Stimulated activated CD4-positive, alpha-beta T cell treated with anti-CD3 and anti-CD28 coated beads, Interleukin-12 subunit alpha, Interleukin-12 subunit beta, amount 100 ng/mL, for 4 hours (primary cell): ENCODE measurements around the gene LGR6.
"Not testable (repeated sequence)": the region's sequence is repeated elsewhere in the genome, so short reads cannot be mapped to it uniquely, and the experiment has no call there.

Experiments
- DNase-seq: peaks from one replicate; pipeline ENCODE4 v3.0.0-alpha.2; 2020

LGR6 gene, protein sequence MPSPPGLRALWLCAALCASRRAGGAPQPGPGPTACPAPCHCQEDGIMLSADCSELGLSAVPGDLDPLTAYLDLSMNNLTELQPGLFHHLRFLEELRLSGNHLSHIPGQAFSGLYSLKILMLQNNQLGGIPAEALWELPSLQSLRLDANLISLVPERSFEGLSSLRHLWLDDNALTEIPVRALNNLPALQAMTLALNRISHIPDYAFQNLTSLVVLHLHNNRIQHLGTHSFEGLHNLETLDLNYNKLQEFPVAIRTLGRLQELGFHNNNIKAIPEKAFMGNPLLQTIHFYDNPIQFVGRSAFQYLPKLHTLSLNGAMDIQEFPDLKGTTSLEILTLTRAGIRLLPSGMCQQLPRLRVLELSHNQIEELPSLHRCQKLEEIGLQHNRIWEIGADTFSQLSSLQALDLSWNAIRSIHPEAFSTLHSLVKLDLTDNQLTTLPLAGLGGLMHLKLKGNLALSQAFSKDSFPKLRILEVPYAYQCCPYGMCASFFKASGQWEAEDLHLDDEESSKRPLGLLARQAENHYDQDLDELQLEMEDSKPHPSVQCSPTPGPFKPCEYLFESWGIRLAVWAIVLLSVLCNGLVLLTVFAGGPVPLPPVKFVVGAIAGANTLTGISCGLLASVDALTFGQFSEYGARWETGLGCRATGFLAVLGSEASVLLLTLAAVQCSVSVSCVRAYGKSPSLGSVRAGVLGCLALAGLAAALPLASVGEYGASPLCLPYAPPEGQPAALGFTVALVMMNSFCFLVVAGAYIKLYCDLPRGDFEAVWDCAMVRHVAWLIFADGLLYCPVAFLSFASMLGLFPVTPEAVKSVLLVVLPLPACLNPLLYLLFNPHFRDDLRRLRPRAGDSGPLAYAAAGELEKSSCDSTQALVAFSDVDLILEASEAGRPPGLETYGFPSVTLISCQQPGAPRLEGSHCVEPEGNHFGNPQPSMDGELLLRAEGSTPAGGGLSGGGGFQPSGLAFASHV

DNA sequence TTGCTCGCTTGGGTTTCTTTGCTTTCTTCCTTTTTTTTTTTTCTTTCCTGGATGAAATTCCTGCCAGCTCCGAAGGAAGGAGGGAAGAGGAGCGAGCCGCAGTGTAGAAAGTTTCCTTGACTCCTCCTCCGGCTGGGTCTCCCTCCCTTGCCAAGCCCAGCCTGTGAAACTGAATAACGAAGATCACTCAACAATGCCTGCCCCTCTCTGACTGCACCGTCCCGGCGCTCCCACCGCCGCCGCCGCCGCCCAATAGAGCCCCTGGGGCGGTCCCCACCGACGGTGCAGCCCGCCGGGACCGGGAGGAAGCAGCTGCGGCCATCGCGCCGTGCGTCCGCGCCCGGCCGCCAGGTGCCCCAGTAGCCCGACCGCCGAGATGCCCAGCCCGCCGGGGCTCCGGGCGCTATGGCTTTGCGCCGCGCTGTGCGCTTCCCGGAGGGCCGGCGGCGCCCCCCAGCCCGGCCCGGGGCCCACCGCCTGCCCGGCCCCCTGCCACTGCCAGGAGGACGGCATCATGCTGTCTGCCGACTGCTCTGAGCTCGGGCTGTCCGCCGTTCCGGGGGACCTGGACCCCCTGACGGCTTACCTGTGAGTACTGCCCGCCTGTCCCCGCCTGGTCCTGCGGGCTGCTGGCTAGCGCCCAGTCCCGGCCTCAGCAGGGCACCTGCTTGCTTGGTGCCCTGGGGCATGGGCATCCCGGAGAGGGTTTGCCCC, at the start of gene LGR6:
LGR6 (plus strand) TSS at position 186 of the 714 bp plus-strand sequence; CDS start at position 377, 191 bp downstream.
- no peak for DNase-seq

DNA sequence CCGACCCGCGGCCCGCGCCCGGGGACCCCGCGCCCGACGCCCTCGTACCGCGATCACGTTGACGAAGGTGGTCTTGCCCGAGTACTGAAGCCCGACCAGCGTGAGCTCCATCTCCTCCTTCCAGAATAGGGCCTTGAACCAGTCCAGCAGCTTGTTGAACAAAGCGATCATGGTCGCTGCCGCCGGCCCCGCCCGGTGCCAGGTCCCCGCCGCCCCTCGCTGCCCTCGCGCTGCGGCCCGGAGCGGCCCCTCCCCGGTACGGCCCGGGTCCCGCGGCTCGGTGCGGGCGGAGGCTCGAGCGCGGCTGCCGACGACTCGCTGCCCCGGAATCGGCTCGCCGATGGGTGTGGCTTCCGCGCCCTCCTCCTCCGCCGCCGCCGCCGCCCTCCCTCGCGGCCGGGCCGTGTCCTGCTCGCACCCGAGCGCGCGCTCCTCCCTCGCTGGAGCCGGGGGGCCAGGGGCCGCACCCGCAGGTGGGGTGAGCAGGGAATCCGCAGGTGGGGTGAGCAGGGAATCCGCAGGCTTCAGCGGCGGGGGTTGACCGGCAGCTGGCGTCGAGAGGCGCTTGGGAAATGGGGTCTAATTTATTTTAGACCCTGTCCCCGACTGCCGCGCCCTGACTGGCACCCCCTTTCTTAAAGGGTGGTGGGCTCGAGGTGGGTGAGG, 49.1 kb upstream of the LGR6 start, which contains the start of gene ARL8A:
ARL8A (minus strand) TSS at position 336 of the 666 bp plus-strand sequence; CDS start at position 171, 165 bp downstream.
- peak; percentile 71 for DNase-seq

DNA sequence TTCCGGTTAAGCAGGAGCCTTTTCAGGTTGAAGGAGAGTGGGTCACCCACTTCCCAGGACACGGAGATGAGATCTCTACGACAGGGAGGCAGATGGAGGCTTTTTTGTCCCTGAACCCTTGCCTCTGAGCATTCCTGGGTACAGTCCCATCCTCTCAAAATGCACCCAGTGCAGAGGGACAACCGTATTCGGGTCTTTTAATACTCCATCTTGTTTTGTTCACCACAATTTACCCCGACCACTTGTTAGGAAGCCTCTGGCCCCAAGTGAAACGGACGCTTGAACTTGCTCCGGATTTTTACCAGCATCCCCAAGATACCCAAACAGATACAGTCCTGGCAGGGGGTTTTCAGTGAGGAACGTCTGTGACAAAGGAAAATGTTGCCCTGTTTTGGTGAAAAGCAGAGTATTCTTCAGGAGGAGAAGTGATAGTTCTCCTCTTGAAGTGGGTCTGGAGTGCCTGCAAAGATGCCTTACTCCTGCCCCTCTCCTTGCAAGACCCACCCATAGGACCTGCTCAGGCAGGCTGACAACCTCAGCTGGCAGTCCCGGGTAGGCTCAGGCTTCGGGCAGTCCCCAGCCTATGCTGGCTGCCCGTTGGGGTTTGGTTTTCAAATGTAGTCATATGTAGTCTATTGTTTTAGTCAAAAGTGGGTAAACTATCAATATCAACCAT, 48.4 kb upstream of the LGR6 start:
- no peak for DNase-seq

DNA sequence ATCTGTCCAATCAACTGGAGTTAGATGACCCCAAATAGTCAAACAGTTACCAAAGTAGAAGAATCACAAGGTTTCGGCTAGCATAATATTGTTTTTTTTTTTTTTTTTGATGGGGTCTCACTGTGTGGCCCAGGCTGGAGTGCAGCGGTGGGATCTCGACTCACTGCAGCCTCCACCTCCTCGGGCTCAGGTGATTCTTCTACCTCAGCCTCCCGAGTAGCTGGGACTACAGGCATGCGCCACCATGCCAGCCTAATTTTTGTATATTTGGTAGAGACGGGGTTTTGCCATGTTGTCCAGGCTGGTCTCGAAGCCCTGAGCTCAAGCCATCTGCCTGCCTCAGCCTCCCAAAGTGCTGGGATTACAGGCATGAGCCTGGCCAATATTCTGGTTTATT, 47.9 kb upstream of the LGR6 start:
- not testable (repeated sequence) for DNase-seq

DNA sequence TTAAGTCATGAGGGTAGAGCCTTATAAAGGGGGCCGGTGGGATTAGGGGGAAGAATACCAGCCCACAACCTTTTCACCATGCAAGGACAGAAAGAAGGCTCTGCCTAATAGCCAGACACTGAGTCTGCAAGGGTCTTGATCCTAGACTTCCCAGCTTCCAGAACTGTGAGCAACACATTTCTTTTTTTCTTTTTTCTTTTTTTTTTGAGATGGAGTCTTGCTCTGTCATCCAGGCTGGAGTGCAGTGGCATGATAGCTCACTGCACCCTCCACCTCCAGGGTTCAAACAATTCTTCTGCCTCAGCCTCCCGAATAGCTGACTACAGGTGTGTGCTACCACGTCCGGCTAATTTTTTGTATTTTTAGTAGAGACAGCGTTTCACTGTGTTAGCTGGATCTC, 47.3 kb upstream of the LGR6 start:
- no peak for DNase-seq

DNA sequence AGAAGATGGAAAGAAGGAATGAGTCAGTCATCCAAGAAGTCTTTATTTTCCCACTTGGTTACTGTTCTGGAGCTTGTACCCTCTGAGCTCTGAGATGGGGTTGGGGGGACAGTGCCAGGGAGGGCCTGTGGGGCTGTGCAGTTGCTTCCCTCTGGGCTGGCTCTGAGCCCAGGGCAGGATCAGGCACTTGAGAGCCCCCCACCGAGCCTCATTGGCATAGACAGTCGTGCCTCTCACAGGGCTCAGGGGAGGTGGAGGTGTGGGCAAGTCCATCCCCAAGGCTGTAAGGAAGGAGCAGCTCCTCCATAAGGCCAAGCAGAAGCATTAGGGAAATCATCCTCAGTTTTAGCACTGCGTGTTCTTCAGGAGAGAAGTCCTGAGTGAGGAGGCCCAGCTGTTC, 46.6 kb upstream of the LGR6 start:
- DNase-seq: no peak

DNA sequence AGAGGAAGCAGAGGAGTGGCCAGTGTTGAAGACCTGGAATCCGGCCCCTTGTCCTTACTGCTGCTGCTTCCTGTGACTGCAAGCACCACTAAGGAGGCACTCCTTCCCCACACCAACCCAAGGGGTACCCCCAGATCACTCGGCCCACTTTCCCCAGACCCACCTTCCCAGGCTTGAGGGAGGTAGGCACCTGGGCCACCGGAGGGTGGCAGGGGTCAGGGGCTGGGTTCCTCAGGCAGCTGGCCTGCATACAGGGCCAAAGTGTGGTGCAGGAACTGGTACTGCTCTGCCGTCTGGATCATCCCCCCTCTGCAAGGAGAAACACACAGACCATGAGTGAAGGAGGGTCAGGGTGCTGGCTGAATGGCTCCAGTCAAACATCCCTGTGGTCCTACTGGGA, 45.2 kb upstream of the LGR6 start:
- no peak for DNase-seq

DNA sequence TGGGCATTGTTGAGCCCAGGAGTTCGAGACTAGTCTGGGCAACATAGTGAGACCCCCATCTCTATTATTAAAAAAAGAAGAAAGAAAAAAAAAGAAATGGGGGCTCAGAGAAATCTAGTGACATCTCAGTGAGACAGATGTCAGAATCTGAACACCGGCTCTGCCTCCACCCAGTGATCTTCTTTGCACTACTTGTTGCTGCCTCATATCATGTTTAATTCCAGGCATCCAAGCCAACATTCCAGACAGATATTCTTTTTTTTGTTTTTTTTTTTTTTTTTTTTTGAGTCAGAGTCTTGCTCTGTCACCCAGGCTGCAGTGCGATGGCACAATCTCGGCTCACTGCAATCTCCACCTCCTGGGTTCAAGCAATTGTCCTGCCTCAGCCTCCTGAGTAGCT, 44.0 kb upstream of the LGR6 start:
- DNase-seq: no peak

DNA sequence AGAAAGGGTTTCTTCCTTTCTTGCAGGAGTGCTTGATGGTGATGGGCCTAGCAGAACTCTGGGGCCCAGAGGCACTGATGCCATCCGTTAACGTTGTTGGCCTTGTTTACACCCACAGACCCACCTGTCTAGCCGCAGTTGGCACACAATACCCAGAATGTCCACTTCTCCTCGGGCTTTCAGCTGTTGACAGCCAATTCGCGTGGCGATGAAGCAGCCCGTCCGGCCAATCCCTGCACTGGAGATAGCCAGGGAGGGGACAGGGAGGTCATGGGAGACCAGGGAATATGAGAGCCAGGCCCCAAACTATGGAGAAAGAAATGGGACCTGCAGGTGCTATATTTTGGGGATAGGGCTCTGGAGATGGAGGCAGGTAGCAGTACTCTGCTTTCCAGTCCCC, 43.4 kb upstream of the LGR6 start:
- DNase-seq: no peak

DNA sequence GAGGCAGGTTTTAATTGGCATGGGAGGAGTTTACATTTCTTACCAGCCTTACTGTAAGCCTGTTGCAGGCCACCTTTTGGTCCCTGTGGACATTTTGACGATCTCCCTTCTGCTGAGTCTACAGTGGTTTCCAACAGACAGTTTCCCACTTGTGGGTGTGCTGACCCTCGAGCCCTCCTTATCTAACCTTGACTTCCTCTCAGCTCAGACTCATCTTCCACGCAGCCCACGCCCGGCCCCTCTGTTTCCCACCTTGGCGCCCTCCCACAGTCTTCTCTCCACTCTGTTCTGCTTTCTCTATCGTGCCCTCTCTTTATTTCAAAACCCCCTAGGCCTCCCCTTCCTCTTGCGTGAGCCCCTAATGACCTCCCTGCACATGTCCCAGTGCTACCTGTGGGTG, 43.0 kb upstream of the LGR6 start:
- DNase-seq: no peak

DNA sequence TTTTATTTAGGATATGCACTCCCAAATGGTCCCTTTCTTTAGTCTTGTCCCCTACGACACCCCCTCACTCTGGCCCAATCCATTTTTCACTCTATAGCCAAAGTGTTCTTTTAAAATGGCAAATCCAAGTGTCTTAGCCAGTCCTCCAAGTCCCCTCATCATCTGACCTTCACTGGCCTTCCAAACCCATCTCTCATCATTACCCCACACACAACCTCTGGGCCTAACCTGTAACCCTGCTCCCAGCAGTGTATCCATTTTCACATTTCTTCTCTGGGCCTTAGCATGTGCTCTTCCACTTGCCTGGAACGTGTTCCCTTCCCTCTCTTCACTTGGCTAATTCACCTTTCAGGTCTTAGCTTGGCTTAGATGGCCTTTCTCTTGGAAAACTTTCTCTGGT, 42.6 kb upstream of the LGR6 start:
- DNase-seq: no peak

DNA sequence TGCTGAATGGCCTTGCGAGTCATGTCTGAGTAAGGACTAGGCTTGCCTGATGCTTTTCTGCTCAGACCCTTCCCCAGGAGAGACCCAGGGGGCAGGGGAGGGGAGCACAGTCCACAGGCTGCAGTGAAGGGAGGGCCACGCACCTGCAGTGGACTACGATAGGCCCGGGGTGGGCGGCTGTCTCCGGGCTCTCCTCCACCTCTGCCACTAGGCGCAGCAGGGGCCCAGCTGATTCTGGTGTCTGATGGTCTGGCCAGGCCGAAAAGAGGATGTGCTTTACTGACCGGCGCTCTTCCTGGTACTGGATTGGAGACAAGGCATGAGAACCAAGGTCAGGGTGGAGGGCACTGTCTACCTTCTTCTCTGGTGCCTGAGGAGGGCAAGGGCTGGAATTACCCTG, 41.2 kb upstream of the LGR6 start:
- DNase-seq: no peak

DNA sequence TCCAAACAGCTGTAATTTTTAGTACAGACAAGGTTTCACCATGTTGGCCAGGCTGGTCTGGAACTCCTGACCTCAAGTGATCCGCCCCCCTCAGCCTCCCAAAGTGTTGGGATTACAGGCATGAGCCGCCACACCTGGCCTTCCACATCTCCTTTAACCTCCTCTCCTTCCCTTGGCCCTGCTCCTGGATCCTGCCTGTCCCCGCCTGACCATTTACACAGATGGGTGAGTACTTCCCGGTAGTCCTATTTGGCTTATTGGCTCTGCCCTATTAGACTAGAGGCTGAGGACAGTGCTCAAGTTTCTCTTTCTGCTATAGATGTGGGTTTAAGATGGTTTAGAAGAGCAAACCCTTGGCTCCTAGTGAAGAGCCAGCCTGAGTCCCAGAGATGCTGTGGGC, 40.3 kb upstream of the LGR6 start:
- no peak for DNase-seq

DNA sequence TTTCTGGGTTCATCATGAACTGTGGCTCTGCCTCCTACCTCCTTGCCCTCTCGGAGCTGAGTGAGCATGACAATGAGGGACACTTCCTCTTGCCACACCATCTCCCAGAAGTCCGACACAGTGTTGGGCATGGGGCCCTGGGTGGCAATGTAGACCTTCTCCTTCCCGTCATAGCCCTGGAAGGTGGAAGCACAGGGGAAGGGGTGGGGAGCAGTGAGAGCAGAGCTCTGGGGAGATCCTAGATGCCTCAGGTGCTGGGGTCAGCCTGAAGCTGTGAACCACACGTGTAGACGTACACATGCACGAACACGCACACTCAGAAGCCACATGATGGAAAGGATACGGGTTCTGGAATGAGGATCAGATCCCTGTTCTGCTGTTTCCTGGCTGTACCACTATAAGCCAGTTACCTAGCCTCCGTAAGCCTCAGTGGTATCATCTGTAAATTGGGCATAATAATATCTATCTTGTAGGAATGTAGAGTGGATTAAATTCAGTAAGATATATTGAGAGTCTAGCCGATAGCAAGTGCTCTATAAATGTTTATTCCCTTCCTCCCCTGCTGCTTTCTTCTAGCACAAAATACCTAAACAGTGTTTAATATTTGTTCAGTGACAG, 39.3 kb upstream of the LGR6 start:
- DNase-seq: no peak

DNA sequence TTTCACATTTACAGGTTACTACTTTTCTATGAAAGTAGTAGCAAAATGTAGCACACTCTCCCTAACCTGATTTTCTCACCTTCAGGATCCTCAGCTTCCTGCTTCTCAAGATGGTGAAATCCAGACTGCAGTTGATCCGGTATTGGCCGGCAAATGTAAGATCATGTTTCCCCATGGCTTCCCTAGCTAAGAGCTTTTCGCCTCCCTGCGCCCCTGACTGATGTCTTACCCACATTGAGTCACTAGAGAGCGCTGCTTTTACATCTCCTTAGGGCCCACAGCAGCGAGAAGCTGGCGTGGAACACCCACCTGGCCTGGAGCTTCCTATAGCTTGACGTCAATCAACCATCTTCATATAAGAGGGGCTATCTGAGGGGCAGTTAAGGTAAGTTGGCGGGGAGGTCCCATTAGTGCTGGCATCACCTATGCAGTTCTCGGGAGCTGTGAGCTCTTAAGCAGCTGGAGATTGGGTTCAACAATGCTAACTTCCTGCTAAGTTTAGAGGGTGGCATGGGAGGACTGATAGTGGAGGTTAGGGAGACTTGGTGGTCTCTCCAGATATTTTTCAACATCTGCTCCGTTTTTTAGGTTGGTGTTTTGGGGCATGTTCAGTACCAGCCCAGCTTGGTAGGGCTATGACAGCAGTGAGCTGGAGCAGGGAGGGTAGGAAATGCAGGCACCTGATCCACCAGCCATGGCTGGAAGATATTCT, 38.7 kb upstream of the LGR6 start:
- no peak for DNase-seq

DNA sequence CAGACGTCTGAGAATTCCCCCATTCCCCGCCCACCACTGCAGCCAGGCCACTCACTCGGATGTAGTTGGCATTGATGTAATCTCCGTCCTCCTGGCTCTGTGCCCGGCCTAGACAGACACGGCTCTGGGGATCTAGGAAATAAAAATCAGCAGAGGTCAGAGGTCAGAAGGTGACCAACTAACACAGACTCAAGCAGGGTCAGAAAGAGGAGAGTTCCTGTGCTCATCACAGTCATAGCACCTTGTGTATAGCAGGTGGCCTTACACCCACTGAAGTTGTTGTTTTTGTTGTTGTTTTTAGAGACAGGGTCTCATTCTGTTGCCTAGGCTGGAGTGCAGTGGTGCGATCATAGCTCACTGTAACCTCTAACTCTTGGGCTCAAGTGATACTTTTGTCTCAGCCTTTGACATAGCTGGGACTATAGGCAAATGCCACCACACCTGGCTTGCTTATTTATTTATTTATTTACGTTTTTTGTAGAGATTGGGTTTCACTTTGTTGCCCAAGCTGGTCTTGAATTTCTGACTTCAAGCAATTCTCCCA, 38.0 kb upstream of the LGR6 start:
- DNase-seq: no peak

DNA sequence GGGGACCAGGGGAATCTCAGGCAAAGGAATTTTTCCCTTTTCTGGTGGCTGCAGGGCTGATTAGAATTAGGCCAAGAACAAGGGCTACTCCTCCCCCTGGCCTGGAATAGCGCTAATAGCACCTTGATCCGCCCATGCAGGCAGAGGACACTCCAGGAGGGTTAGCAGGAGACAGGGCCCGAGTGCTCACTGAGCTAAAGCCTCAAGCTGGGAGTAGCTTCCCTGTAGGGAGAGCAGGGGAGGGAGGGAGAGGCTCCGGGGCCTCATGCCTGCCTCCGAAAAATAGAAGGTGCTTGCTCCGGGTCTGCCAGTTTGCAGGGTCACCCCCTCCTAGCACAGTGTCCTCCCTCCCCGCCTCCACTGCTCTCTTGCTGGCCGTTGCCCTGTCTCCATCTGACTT, 37.0 kb upstream of the LGR6 start:
- DNase-seq: no peak

DNA sequence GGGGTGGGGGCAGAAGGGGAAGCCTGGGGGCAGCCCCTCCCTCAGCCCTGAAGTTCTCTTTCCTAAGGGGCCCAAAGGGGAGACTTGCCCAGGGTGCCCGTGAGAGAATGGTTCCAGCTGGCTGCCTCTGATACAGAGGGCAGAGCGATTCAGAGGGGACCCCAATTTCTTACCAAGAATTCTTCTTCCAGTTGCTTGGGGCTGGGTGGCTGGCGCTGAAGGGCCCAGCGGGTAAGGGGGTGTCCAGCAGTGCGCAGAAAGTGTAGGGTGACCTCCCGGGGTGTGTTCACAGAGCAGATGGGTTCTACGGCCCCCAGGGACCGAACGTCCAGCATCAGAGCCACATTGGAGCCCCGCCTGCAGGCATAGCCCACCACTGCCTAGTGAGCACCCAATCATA, 35.7 kb upstream of the LGR6 start:
- DNase-seq: no peak

DNA sequence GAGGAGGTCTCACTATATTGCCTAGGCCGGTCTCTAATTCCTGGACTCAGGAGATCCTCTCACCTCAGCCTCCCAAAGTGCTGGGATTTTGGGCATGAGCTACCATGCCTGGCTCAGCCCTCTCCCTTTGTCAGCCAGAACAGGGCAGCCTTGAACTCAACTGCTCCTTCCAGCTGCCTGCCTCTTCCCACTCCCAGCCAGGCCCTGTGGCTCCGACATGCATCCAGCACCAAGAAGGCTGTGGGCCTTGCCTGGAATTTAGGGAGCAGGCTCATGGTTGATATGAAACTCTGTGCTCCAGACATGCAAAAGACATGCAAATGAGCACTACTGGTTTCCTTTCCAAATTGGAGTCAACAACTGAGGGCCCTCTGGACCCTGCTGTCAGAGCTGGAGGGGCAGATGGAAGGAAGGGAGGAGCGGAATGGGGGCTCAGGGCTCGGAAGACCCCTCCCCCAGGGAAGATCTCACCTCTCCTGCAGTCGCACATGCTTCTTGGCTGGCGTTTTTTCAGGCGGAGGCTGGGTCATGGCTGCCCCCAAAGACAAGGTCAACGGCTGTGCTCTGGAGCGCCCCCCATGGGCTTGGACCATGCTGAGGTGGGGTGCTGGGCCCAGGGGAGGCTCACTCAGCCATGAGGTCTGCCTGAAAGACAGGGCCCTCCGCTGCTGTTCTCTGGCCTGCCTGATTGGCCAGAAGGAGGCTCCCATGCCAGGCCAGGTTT, 34.6 kb upstream of the LGR6 start:
- no peak for DNase-seq
